ENCODE measurements around the gene SRGAP2C.
"Not testable (repeated sequence)": the region's sequence is repeated elsewhere in the genome, so short reads cannot be mapped to it uniquely, and the experiment has no call there.

DNA sequence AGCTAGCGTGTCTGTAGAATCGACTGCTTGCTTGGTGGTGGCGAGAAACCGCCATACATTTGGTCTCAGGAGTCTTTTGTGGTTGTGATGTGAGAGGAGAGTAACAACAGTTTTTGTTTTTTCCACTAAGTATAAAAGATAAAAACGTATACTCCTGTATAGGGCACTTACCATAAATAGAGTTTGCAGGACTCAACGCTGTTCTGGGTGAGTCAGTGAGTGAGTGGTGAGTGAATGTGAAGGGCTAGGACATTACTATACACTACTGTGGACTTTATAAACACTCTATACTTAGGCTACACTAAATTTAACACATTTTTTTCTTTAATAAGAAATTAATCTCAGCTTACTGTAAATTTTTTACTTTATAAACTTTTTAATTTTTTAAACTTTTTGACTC lies 44.4 kb upstream of the SRGAP2C start:
- TF ChIP-seq, protein P1, sequence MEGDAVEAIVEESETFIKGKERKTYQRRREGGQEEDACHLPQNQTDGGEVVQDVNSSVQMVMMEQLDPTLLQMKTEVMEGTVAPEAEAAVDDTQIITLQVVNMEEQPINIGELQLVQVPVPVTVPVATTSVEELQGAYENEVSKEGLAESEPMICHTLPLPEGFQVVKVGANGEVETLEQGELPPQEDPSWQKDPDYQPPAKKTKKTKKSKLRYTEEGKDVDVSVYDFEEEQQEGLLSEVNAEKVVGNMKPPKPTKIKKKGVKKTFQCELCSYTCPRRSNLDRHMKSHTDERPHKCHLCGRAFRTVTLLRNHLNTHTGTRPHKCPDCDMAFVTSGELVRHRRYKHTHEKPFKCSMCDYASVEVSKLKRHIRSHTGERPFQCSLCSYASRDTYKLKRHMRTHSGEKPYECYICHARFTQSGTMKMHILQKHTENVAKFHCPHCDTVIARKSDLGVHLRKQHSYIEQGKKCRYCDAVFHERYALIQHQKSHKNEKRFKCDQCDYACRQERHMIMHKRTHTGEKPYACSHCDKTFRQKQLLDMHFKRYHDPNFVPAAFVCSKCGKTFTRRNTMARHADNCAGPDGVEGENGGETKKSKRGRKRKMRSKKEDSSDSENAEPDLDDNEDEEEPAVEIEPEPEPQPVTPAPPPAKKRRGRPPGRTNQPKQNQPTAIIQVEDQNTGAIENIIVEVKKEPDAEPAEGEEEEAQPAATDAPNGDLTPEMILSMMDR (IDR thresholded peaks at IDR 0.05): not testable (repeated sequence)
- not testable (repeated sequence) for TF ChIP-seq POLR2A (IDR thresholded peaks at IDR 0.05)
